ENCODE measurements around the gene MAML2.

Gene MAML2

GRCh38 chr11:96038046-96038445, 304.9 kb downstream of the MAML2 start:
- no peak for DNase-seq (ENCODE audit: low read depth in 2 of 2)

- DNase-seq (ENCODE audit: low read depth in 2 of 2): no peak
Measured at GRCh38 chr11:96037405-96037949, 305.5 kb downstream of the MAML2 start.

GRCh38 chr11:96036863-96037262, 306.1 kb downstream of the MAML2 start:
- DNase-seq (ENCODE audit: low read depth in 2 of 2): no peak

- no peak for DNase-seq (ENCODE audit: low read depth in 2 of 2)
Measured at GRCh38 chr11:96035740-96036078, 307.3 kb downstream of the MAML2 start.

- no peak for DNase-seq (ENCODE audit: low read depth in 2 of 2)
Measured at GRCh38 chr11:96035031-96035739, 307.8 kb downstream of the MAML2 start.

- no peak for DNase-seq (ENCODE audit: low read depth in 2 of 2)
Measured at GRCh38 chr11:96033599-96033998, 309.4 kb downstream of the MAML2 start.

GRCh38 chr11:96033095-96033494, 309.9 kb downstream of the MAML2 start:
- DNase-seq (ENCODE audit: low read depth in 2 of 2): no peak

GRCh38 chr11:96028746-96029145, 314.2 kb downstream of the MAML2 start:
- DNase-seq (ENCODE audit: low read depth in 2 of 2): no peak

- DNase-seq (ENCODE audit: low read depth in 2 of 2): no peak
Measured at GRCh38 chr11:96027021-96027420, 316.0 kb downstream of the MAML2 start.

GRCh38 chr11:96026310-96026709, 316.7 kb downstream of the MAML2 start:
- DNase-seq (ENCODE audit: low read depth in 2 of 2): no peak

GRCh38 chr11:96024666-96025065, 318.3 kb downstream of the MAML2 start:
- no peak for DNase-seq (ENCODE audit: low read depth in 2 of 2)

- DNase-seq (ENCODE audit: low read depth in 2 of 2): no peak
Measured at GRCh38 chr11:96023275-96023674, 319.7 kb downstream of the MAML2 start.

- no peak for DNase-seq (ENCODE audit: low read depth in 2 of 2)
Measured at GRCh38 chr11:96021901-96022650, 320.9 kb downstream of the MAML2 start.

GRCh38 chr11:96019810-96020747, 322.9 kb downstream of the MAML2 start:
- no peak for DNase-seq (ENCODE audit: low read depth in 2 of 2)

- no peak for DNase-seq (ENCODE audit: low read depth in 2 of 2)
Measured at GRCh38 chr11:96019281-96019680, 323.7 kb downstream of the MAML2 start.

GRCh38 chr11:96017856-96018255, 325.1 kb downstream of the MAML2 start:
- DNase-seq (ENCODE audit: low read depth in 2 of 2): no peak

- no peak for DNase-seq (ENCODE audit: low read depth in 2 of 2)
Measured at GRCh38 chr11:96016978-96017502, 326.0 kb downstream of the MAML2 start.

GRCh38 chr11:96015906-96016565, 327.0 kb downstream of the MAML2 start:
- DNase-seq (ENCODE audit: low read depth in 2 of 2): no peak

GRCh38 chr11:96014217-96014616, 328.8 kb downstream of the MAML2 start:
- peak in 1 of 2 donors; percentile 26 for DNase-seq (ENCODE audit: low read depth in 2 of 2)

GRCh38 chr11:96013461-96014213, 329.4 kb downstream of the MAML2 start:
- DNase-seq (ENCODE audit: low read depth in 2 of 2): no peak
